HG03460 (cell line): Measurements from ENCODE around the gene MYORG.

ENCODE experiments used
- ATAC-seq: cut with Tn5 transposase; IDR thresholded peaks from one replicate; pipeline ENCODE4 v1.9.1; 2021; ENCODE audit not compliant: unreplicated experiment

The MYORG gene

GRCh38 chr9:34376596-34377403 lies at the start of gene MYORG:
MYORG (minus strand) TSS chr9:34376898; CDS start chr9:34372943, 3,955 bp downstream.
- ATAC-seq: peak; percentile 76

GRCh38 chr9:34419716-34420504 lies 43.2 kb upstream of the MYORG start:
- ATAC-seq: no peak

DNA sequence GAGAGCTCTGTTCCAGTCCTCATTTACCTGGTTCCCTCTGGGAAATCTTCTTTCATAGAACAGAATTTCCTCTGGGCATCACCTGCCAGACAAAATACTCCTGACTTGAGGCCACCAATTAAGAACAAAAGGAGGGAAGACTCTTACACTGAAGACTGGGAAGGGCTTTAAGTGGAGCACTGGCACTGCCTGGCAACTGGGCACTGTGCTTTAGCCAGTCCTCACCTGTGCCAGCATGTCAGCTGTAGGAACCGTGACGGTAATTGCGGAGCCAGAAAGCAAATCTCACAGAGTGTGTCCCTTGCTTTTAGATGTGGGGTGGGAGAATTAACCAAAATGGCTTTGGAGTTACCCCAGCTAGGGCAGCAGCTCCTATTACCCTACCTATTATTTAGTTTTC lies 41.0 kb upstream of the MYORG start:
- no peak for ATAC-seq

GRCh38 chr9:34413231-34413852 lies 36.6 kb upstream of the MYORG start:
- no peak for ATAC-seq

DNA sequence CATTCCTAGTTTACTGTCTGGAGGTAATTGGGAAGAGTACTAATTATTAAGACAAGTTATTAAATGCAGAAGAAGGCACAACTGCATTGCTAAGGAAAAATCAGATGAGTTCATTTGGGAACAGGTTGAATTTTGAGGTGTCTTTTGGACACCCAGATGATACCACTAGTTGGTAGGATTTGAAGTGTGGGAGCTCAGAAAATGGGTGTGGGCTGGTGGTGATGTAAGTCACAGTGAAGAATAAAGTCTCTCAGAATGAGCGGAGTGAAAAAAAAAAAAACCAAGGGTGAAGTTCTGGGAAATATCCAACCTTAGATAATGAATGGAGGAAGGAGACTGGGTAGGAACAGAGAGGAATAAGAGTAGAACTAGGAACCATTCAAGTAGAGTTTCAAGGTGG lies 35.6 kb upstream of the MYORG start:
- ATAC-seq: no peak

DNA sequence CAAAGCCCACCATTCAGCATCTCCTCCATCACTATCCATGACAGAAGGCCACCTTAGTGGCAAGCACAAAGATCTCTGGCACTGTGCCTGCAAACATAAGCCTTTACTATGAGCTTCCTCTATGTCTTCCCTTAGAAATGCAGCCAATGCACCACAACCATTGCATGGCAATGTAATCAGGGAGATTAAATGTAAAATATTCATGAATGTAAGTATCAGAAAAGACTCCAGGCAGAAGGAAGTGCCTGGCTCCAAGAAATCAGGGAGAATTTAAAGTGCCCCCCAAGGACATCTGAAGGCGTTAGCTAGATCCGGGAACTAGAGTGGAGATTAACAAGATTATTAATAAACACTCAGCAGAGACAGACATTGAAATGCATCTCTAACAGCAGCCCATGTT lies 32.5 kb upstream of the MYORG start:
- no peak for ATAC-seq

DNA sequence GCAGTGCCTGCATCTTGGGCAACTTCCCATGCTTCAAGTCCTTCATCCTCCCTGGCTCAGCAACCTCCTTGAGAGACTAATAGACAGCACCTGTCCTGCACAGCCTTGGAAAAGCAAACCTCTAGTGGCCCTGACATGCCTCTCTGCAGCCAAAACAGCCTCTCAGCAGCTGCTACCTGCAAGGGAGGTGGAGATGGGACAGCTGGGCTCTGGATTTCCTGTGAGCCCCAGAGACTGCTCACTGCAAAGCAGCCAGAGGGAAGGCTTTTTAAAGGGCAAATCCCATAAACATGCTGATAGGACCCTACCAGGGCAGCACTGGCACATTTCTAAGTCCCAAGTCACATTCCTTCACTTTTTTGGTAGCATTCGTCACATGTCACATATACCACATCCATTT lies 31.5 kb upstream of the MYORG start:
- no peak for ATAC-seq

DNA sequence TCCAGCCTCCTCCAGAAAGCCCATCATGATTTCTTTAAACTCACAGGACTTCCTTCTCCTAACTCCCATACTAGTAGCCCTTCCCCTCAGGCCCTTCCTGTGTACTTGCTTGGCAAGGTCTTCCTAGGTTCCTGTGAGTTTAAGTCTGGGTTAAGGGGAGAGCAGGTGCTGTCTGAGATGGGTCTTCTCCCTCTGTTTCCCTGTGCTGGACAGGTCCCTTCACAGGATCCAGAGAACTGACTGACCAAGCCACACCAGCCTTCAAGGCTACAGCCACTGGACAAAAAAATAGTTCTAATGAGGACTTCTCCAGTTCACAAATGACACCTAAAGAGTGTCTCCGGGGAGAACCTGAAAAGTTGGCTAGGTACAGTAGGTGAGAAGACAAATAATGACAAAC lies 29.5 kb upstream of the MYORG start:
- no peak for ATAC-seq

GRCh38 chr9:34405719-34406118 lies 29.0 kb upstream of the MYORG start:
- no peak for ATAC-seq

DNA sequence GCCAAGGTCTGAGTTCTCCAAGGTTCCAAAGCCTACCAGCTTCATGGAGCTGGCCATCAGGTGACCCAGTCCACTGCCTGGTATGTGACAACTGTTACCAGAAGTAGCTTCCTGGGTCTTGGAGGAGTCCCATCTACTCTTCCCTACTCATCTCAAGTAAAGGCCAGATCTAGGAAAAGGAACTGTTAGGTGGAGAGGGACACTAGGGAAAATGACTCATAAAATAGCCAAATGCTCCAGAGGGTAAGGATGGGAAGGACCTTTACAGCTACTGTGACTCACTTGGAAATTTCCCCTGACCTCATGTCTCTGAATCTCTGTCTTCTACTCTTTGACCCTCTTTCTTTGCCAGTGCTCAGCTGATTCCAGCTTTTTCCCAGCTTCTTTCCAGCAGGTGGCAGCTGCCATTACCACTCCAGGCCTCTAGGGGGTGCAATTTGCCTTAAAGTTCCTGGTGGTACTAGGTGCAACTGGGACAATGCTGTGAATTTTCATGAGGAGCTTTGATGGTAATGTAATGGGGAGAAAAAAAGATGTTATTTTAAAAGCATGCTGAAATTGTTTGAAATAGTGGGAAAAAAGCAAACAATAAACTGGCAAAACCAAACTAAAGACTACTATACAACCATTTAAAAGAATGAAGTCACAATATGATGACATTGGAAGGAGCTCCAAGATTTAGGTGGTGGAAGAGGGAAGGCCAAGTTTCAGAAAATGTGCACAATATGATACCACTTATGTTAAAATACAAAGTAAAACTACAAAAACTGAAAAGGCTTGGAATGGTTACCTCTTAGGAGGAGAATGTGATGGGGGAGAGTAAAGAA lies 27.1 kb upstream of the MYORG start:
- no peak for ATAC-seq

DNA sequence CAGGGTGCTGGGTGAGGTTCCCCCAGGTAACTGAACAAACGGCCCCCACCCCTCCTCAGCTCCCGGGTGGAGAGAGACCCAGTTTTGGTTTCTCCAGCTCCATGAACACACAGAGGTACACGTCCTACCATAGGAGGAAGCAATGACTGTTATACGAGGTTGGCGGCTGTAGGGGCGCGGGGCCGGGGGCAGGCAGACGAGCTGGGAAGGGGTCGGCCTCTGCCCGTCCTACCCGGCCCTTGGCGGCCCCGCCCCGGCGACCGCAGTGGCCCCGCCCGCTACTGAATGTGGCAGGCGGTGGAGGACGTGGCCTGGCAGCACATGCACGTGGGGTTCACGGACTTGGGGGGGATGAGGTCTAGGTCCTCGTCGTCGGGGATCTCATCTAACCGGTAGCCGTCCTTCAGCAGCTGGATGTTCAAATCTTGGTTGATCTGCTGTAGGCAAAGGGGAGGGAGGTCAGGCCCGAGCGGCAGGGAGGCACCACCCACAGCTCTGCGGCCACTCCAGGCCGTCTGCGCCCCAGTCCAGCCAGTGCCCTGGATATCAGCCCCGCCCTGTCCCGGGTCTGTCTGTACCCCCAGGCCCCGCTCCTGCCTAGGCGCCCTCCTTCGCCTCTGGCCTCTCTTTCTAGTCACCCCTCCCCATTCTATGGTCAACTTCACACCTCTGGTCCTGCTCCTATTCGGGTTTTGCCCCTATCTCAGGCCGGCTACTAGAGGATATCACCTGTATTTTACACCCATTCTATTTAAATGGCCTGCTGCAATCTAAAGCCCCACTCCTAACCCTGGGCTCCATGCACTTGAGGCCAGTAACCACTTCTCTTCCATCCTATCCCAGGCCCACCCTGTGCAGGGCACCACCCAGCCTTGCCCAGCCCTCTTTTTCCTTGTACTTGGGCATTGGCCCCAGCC lies 24.2 kb upstream of the MYORG start:
- ATAC-seq: no peak

DNA sequence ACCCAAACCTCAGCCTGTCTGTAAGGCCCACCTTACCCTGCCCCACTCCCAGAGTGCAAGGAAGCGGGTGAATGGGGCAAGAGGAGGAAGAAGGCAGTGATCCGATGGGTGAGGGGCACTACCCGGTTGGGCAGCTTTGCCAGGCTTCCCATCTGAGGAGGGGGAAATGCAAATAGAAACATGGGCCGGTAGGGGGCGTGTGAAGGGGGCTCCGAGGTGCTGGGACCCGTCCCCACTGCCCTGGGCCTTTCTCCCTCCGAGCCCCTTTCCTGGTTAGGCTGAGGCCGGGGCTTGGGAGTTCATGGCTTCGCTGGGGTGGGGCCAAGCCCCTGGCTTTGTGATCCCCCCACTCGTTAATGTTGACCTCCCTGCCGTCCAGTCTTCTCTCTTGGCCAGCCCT lies 23.6 kb upstream of the MYORG start:
- no peak for ATAC-seq

DNA sequence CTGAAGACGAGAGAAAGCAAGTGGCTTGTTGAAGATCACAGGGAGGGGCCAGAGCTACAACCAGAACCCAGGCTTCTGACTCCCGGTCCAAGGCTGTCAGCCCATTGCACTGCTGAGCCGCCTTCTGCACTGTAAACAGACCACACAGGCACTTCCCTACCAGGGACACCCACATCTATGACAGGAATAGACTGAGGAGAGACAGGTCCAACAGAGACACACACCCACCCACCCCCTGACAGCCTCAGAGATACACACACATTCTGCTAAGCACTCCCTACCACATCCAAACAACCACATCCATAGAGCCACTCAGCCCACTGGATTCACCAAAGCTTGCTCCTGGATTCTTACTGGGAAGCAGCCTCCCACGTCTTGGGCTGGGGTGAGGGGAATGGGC lies 23.0 kb upstream of the MYORG start:
- no peak for ATAC-seq

- no peak for ATAC-seq
Measured at GRCh38 chr9:34398875-34399274, 22.2 kb upstream of the MYORG start.

- ATAC-seq: no peak
Measured at GRCh38 chr9:34396276-34397214, 19.8 kb upstream of the MYORG start.

- ATAC-seq: no peak
Measured at GRCh38 chr9:34392511-34392910, 15.8 kb upstream of the MYORG start.

GRCh38 chr9:34387239-34387638 lies 10.5 kb upstream of the MYORG start:
- no peak for ATAC-seq

- no peak for ATAC-seq
Measured at GRCh38 chr9:34386656-34387055, 10.0 kb upstream of the MYORG start.
